Smooth muscle cell (in vitro differentiated cells): Measurements from ENCODE around the gene TLR4. TPM values are rescaled to one million over a fixed set of nuclear protein-coding genes. Genes with fewer than 3 reads are reported as not detected.
A peak's percentile ranks its signal among the peaks of the same experiment; 100 is the strongest.

Experiments used
- DNase-seq: peaks from one replicate; lab custom pipeline; 2025; ENCODE audit not compliant: unreplicated experiment; lab: John Stamatoyannopoulos, UW
- H2AFZ ChIP-seq: fragments of 200-600 bp; sonication (generic); 2 replicates; pipeline ENCODE4 v1.6.0; 2016; ENCODE audit warnings: antibody characterized with exemption, low read depth, mild to moderate bottlenecking
- H3F3A ChIP-seq: fragments of 200-600 bp; sonication (generic); 2 replicates; pipeline ENCODE4 v1.6.0; 2017; ENCODE audit warnings: antibody characterized with exemption, low read depth
- H3K27ac ChIP-seq: fragments of 200-600 bp; sonication (generic); 2 replicates; pipeline ENCODE4 v1.5.1; 2016; ENCODE audit warnings: low read depth, mild to moderate bottlenecking
- H3K27me3 ChIP-seq: fragments of 200-600 bp; sonication (generic); 2 replicates; pipeline ENCODE4 v1.6.1; 2016; ENCODE audit warnings: low read depth, mild to moderate bottlenecking
- H3K36me3 ChIP-seq: fragments of 200-600 bp; sonication (generic); 2 replicates; pipeline ENCODE4 v1.5.1; 2016; ENCODE audit warnings: low read depth
- H3K4me1 ChIP-seq: fragments of 200-600 bp; sonication (generic); 2 replicates; pipeline ENCODE4 v1.5.1; 2016; ENCODE audit warnings: low read depth
- H3K4me2 ChIP-seq: fragments of 200-600 bp; sonication (generic); 2 replicates; pipeline ENCODE4 v1.6.0; 2016; ENCODE audit warnings: mild to moderate bottlenecking
- H3K4me3 ChIP-seq: fragments of 200-600 bp; sonication (generic); 2 replicates; pipeline ENCODE4 v1.5.1; 2016; ENCODE audit warnings: mild to moderate bottlenecking
- H3K79me2 ChIP-seq: fragments of 200-600 bp; sonication (generic); 2 replicates; pipeline ENCODE4 v1.6.0; 2016; ENCODE audit warnings: low read depth, mild to moderate bottlenecking
- H3K9ac ChIP-seq: fragments of 200-600 bp; sonication (generic); 2 replicates; pipeline ENCODE4 v1.6.0; 2016; ENCODE audit warnings: low read depth
- H3K9me3 ChIP-seq: fragments of 200-600 bp; sonication (generic); replicated peaks from 2 replicates; pipeline ENCODE4 v1.5.1; 2016; ENCODE audit warnings: low read depth
- H4K20me1 ChIP-seq: fragments of 200-600 bp; sonication (generic); 2 replicates; pipeline ENCODE4 v1.6.0; 2016; ENCODE audit warnings: low read depth
- whole genome bisulfite sequencing: methylation state at CpG from one replicate; pipeline ENCODE4 v1.1.7; 2016; ENCODE audit warnings: low lambda C conversion rate; 5-methylcytosine and 5-hydroxymethylcytosine counted together
- polyA plus RNA-seq: library from polyadenylated mRNA; unstranded; fragments of >200 nt; fragmentation: Nextera tagmentation; extraction: Ambion mirVana; gene quantifications from 2 replicates; pipeline ENCODE4 v1.2.1, GENCODE V29; 2016
- small RNA-seq: library from RNA; depleted of rRNA; stranded (forward); fragments of <200 nt; gene quantifications from one replicate; pipeline ENCODE3, GENCODE V24; 2014
- total RNA-seq: library from RNA; depleted of rRNA; stranded (reverse); fragments of >200 nt; gene quantifications from 2 replicates; pipeline ENCODE4 v1.2.3, GENCODE V29; 2014
- TF ChIP-seq, protein P1 (sequence below): fragments of 200-600 bp; sonication (generic); IDR thresholded peaks from 2 replicates; pipeline ENCODE4 v1.5.1; 2017; ENCODE audit warnings: borderline replicate concordance, mild to moderate bottlenecking, antibody characterized with exemption; ENCODE audit not compliant: insufficient read depth, poor library complexity, severe bottlenecking

The TLR4 gene
- total and polyA plus RNA-seq, 2 experiments from 2014 or later = 6.9 to 16.0 TPM

DNA sequence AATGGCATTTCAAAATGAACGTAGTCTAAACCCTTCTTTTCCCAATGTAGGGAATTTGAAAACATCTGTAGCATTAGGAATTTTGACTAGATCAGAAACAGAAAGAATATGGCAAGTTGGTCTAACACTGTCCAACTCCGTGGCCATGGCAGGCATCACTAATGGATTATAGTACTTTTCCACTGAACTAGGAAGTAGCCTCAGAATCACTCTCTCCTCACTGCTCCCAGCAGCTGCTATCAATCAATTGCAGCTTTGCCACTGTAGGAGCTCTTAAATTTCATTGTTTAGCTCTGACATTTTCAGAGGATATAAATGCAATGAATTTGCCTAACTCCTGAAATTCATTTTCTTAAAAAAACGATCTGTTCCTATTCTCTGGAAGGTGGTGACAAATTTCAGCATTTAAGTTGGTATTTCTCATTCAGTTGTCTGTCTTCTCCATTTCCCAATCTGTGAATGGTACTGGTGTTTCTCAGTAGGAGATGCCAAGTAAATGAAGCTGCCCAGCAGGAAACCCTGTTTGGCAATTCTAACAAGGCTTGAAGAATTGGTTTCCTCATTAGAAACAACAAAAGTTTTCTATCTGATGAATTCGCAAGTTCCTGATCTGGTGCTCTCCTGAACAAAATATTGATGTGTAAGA is 64.7 kb downstream of the TLR4 start:
- Histone ChIP-seq H3K36me3 (no peaks in the 10 kb centered on the region), H3K4me3 (no peak overlapping the region), H3K9me3 (no peaks in the 10 kb centered on the region), H3K4me2 (no peak overlapping the region), H3K79me2 (no peaks in the 10 kb centered on the region), H3K4me1 (peaks cover 11% of the 10 kb centered on the region), H3F3A (peaks cover 3% of the 10 kb centered on the region), H3K27ac (no peak overlapping the region), H2AFZ (no peak overlapping the region), H3K27me3 (no peaks in the 10 kb centered on the region), H4K20me1 (no peaks in the 10 kb centered on the region), H3K9ac (no peak overlapping the region)
- TF ChIP-seq, protein P1, sequence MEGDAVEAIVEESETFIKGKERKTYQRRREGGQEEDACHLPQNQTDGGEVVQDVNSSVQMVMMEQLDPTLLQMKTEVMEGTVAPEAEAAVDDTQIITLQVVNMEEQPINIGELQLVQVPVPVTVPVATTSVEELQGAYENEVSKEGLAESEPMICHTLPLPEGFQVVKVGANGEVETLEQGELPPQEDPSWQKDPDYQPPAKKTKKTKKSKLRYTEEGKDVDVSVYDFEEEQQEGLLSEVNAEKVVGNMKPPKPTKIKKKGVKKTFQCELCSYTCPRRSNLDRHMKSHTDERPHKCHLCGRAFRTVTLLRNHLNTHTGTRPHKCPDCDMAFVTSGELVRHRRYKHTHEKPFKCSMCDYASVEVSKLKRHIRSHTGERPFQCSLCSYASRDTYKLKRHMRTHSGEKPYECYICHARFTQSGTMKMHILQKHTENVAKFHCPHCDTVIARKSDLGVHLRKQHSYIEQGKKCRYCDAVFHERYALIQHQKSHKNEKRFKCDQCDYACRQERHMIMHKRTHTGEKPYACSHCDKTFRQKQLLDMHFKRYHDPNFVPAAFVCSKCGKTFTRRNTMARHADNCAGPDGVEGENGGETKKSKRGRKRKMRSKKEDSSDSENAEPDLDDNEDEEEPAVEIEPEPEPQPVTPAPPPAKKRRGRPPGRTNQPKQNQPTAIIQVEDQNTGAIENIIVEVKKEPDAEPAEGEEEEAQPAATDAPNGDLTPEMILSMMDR = no peak
- 74% methylated on average over 4 of the region's 4 CpGs for WGBS
- DNase-seq = no peak

DNA sequence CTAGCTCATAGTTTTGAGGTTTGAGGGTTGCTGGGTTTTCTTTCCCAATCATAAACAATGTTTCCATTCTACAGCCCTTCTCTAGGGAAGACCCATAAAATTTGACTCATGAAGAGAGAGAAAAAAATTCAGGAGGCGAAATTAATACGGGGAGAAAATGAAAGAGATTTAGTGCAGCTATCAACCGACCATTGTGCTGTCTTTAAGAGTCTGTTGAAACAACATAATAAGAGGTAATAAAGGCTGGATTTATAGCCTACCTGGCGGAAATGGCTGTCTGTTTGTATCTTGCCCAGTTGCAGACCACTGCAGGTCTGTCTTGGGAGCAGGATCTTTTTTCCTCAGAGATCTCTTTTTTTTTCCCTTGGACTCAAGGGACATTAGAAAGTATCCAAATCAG is 66.9 kb downstream of the TLR4 start:
- H2AFZ ChIP-seq = no peak overlapping the region
- no peak overlapping the region for H3K27ac ChIP-seq
- H4K20me1 ChIP-seq = no peaks in the 10 kb centered on the region
- no peaks in the 10 kb centered on the region for H3K9me3 ChIP-seq
- no peak overlapping the region for H3K4me3 ChIP-seq
- H3K79me2 ChIP-seq = no peaks in the 10 kb centered on the region
- peaks cover 3% of the 10 kb centered on the region for H3F3A ChIP-seq
- no peak overlapping the region for H3K4me2 ChIP-seq
- H3K4me1 ChIP-seq = peaks cover 11% of the 10 kb centered on the region
- no peak overlapping the region for H3K9ac ChIP-seq
- H3K27me3 ChIP-seq = no peaks in the 10 kb centered on the region
- no peaks in the 10 kb centered on the region for H3K36me3 ChIP-seq
- WGBS = 69% methylated on average over 4 of the region's 4 CpGs
- DNase-seq = no peak
- TF ChIP-seq, protein P1 = no peak

DNA sequence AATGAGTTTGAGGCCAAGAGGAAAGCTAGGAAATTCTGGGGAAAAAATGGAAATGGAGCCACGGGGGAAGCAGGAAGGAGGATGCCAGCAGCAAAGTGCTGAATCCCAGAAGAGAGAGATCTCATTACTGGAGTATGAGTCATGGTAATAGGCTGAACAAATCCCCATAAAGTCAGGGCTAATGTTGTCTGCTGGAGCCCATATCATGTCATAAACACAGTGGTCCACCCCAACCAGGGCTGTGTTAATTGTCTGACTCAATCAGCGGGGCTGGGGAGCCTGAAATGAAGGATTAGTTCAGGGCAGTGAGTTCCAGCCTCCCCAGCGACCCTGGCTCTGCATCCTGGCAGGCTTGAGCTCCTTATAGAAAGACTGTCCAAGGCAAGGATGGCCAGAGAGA is 68.8 kb downstream of the TLR4 start:
- H2AFZ ChIP-seq = peak overlapping the region; percentile 24
- peak; percentile 13 for DNase-seq

More for the DNA sequence above, 68.8 kb downstream of the TLR4 start:
- 4% methylated on average over 3 of the region's 3 CpGs for WGBS
- Histone ChIP-seq H4K20me1 (no peaks in the 10 kb centered on the region), H3F3A (peaks cover 3% of the 10 kb centered on the region), H3K4me3 (no peak overlapping the region), H3K9me3 (no peaks in the 10 kb centered on the region), H3K79me2 (no peaks in the 10 kb centered on the region), H3K9ac (peak overlapping the region; percentile 7), H3K36me3 (no peaks in the 10 kb centered on the region), H3K4me1 (peaks cover 11% of the 10 kb centered on the region), H3K4me2 (peak overlapping the region; percentile 42), H3K27me3 (no peaks in the 10 kb centered on the region), H3K27ac (peak overlapping the region; percentile 58)
- TF ChIP-seq, protein P1 = no peak

Small RNA genes lying within 50 kb of the gene (small RNA-seq; reads per million reads assigned to genes)
- not detected for gene RNU6-1082P
